MM.1S (cell line): ENCODE data around the gene ELFN1.

Experiments
- DNase-seq: peaks from one replicate; pipeline ENCODE4 v3.0.0-alpha.2; 2015
- H2AFZ ChIP-seq: fragments of 300-600 bp; sonication (generic); 2 replicates; pipeline ENCODE4 v1.6.0; 2016; ENCODE audit warnings: antibody characterized with exemption, low read length
- H3F3A ChIP-seq: fragments of 300-600 bp; sonication (generic); 2 replicates; pipeline ENCODE4 v1.6.1; 2016; ENCODE audit warnings: mild to moderate bottlenecking, antibody characterized with exemption, low read length, moderate library complexity, mixed read lengths; ENCODE audit not compliant: insufficient read depth
- H3K27ac ChIP-seq: fragments of 300-600 bp; sonication (generic); 2 replicates; pipeline ENCODE4 v1.5.1; 2016; ENCODE audit warnings: mild to moderate bottlenecking, low read length
- H3K27me3 ChIP-seq: fragments of 300-600 bp; sonication (generic); replicated peaks from 2 replicates; pipeline ENCODE4 v1.6.0; 2016; ENCODE audit warnings: low read length; ENCODE audit not compliant: insufficient read depth
- H3K36me3 ChIP-seq: fragments of 300-600 bp; sonication (generic); replicated peaks from 2 replicates; pipeline ENCODE4 v1.6.1; 2016; ENCODE audit warnings: mild to moderate bottlenecking, low read length, mixed read lengths; ENCODE audit not compliant: insufficient read depth
- H3K4me1 ChIP-seq: fragments of 300-600 bp; sonication (generic); 2 replicates; pipeline ENCODE4 v1.6.1; 2016; ENCODE audit warnings: low read length, mixed read lengths
- H3K4me2 ChIP-seq: fragments of 300-600 bp; sonication (generic); 2 replicates; pipeline ENCODE4 v1.6.0; 2016; ENCODE audit warnings: low read depth, low read length
- H3K4me3 ChIP-seq: fragments of 300-600 bp; sonication (generic); 2 replicates; pipeline ENCODE4 v1.5.1; 2016; ENCODE audit warnings: low read length, mixed read lengths
- H3K79me2 ChIP-seq: fragments of 300-600 bp; sonication (generic); 2 replicates; pipeline ENCODE4 v1.6.1; 2016; ENCODE audit warnings: mixed run types, low read length, mixed read lengths
- H3K9ac ChIP-seq: fragments of 300-600 bp; sonication (generic); 2 replicates; pipeline ENCODE4 v1.6.1; 2016; ENCODE audit warnings: low read length, mixed read lengths
- H3K9me2 ChIP-seq: fragments of 300-600 bp; sonication (generic); replicated peaks from 2 replicates; pipeline ENCODE4 v1.6.1; 2016; ENCODE audit warnings: mild to moderate bottlenecking, low read length, mixed read lengths; ENCODE audit not compliant: insufficient read depth
- H3K9me3 ChIP-seq: fragments of 300-600 bp; sonication (generic); replicated peaks from 2 replicates; pipeline ENCODE4 v1.6.1; 2016; ENCODE audit warnings: mild to moderate bottlenecking, low read length, mixed read lengths; ENCODE audit not compliant: insufficient read depth
- H4K20me1 ChIP-seq: fragments of 300-600 bp; sonication (generic); 2 replicates; pipeline ENCODE4 v1.6.1; 2016; ENCODE audit warnings: mild to moderate bottlenecking, low read length, moderate library complexity, mixed read lengths; ENCODE audit not compliant: insufficient read depth
- CTCF ChIP-seq: fragments of 300-600 bp; sonication (generic); IDR thresholded peaks from 2 replicates; pipeline ENCODE4 v1.5.1; 2016; ENCODE audit warnings: antibody characterized with exemption, low read length, mixed read lengths
- EZH2 ChIP-seq: fragments of 300-600 bp; sonication (generic); optimal IDR thresholded peaks from 2 replicates; pipeline ENCODE3; 2017; ENCODE audit warnings: low read depth, mild to moderate bottlenecking, antibody characterized with exemption, low read length, mixed read lengths
- EZH2phosphoT487 ChIP-seq: fragments of 300-600 bp; sonication (generic); IDR thresholded peaks from 2 replicates; pipeline ENCODE4 v1.6.1; 2018; ENCODE audit warnings: antibody characterized with exemption, low read length

Gene ELFN1

GRCh38 chr7:1669954-1670893 lies at the start of gene ELFN1:
Gene ELFN1, plus strand, starts transcription at chr7:1670277. Its CDS starts 74,320 bp downstream, at chr7:1744597.
- Histone ChIP-seq H3K9me3 (no peaks in the 10 kb centered on the region), H2AFZ (no peak within 1 kb of the TSS), H3K27me3 (peaks cover 17% of the 10 kb centered on the region), H4K20me1 (no peaks in the 10 kb centered on the region), H3K9ac (no peak within 1 kb of the TSS), H3K79me2 (no peaks in the 10 kb centered on the region), H3K4me2 (no peak within 1 kb of the TSS), H3K27ac (no peak within 1 kb of the TSS), H3K9me2 (no peaks in the 10 kb centered on the region), H3K4me3 (no peak within 1 kb of the TSS), H3K36me3 (no peaks in the 10 kb centered on the region), H3F3A (no peaks in the 10 kb centered on the region), H3K4me1 (no peaks in the 10 kb centered on the region)
- TF ChIP-seq EZH2 (no peak), EZH2phosphoT487 (no peak), CTCF (no peak)
- DNase-seq = no peak

GRCh38 chr7:1620835-1621234 lies 49.2 kb upstream of the ELFN1 start:
- Histone ChIP-seq H3K9me2 (no peaks in the 10 kb centered on the region), H3K9ac (no peak overlapping the region), H3K4me1 (no peaks in the 10 kb centered on the region), H4K20me1 (no peaks in the 10 kb centered on the region), H3K27ac (no peak overlapping the region), H3K9me3 (no peaks in the 10 kb centered on the region), H3K36me3 (no peaks in the 10 kb centered on the region), H3K79me2 (no peaks in the 10 kb centered on the region), H3K4me3 (no peak overlapping the region), H3K27me3 (peaks cover 53% of the 10 kb centered on the region), H3F3A (no peaks in the 10 kb centered on the region), H2AFZ (no peak overlapping the region), H3K4me2 (no peak overlapping the region)
- no peak for TF ChIP-seq EZH2phosphoT487
- TF ChIP-seq CTCF = no peak
- TF ChIP-seq EZH2 = no peak
- DNase-seq = no peak

GRCh38 chr7:1621718-1622117 lies 48.4 kb upstream of the ELFN1 start:
- H3K9me3 ChIP-seq = no peaks in the 10 kb centered on the region
- peaks cover 53% of the 10 kb centered on the region for H3K27me3 ChIP-seq

More at GRCh38 chr7:1621718-1622117, 48.4 kb upstream of the ELFN1 start:
- DNase-seq = no peak
- Histone ChIP-seq H3K27ac (no peak overlapping the region), H2AFZ (no peak overlapping the region), H3K4me3 (no peak overlapping the region), H3K9me2 (no peaks in the 10 kb centered on the region), H3K4me2 (no peak overlapping the region), H3F3A (no peaks in the 10 kb centered on the region), H3K79me2 (no peaks in the 10 kb centered on the region), H3K4me1 (no peaks in the 10 kb centered on the region), H3K9ac (no peak overlapping the region), H4K20me1 (no peaks in the 10 kb centered on the region), H3K36me3 (no peaks in the 10 kb centered on the region)
- TF ChIP-seq EZH2 = no peak
- TF ChIP-seq CTCF = no peak
- TF ChIP-seq EZH2phosphoT487 = no peak
